Measurements from ENCODE around the gene SOBP.
"Not testable (repeated sequence)": the region's sequence is repeated elsewhere in the genome, so short reads cannot be mapped to it uniquely, and the experiment has no call there.

SOBP gene

GRCh38 chr6:107489636-107490565, at the start of gene SOBP:
SOBP (plus strand) TSS chr6:107490117; CDS start chr6:107490617, 500 bp downstream.
- DNase-seq (ENCODE audit: low spot score): peak; percentile 32

GRCh38 chr6:107440936-107441335, 49.0 kb upstream of the SOBP start:
- DNase-seq (ENCODE audit: low spot score): no peak

- DNase-seq (ENCODE audit: low spot score): no peak
Observed at GRCh38 chr6:107441682-107442081, 48.2 kb upstream of the SOBP start.

- no peak for DNase-seq (ENCODE audit: low spot score)
Observed at GRCh38 chr6:107442938-107443607, 46.8 kb upstream of the SOBP start.

- DNase-seq (ENCODE audit: low spot score): no peak
Observed at GRCh38 chr6:107443608-107444267, 46.2 kb upstream of the SOBP start.

GRCh38 chr6:107444277-107444676, 45.6 kb upstream of the SOBP start:
- DNase-seq (ENCODE audit: low spot score): no peak

- no peak for DNase-seq (ENCODE audit: low spot score)
Observed at GRCh38 chr6:107447663-107448216, 42.2 kb upstream of the SOBP start.

- DNase-seq (ENCODE audit: low spot score): no peak
Observed at GRCh38 chr6:107448776-107449175, 41.1 kb upstream of the SOBP start.

- peak; percentile 4 for DNase-seq (ENCODE audit: low spot score)
Observed at GRCh38 chr6:107458672-107459282, 31.1 kb upstream of the SOBP start.

GRCh38 chr6:107459283-107460082, 30.4 kb upstream of the SOBP start, which contains the start of gene PDSS2:
PDSS2 (minus strand) TSS chr6:107459564; CDS start chr6:107459285, 279 bp downstream.
- peak; percentile 97 for DNase-seq (ENCODE audit: low spot score)

- no peak for DNase-seq (ENCODE audit: low spot score)
Observed at GRCh38 chr6:107460083-107460631, 29.8 kb upstream of the SOBP start.

GRCh38 chr6:107466062-107466461, 23.9 kb upstream of the SOBP start:
- no peak for DNase-seq (ENCODE audit: low spot score)

- no peak for DNase-seq (ENCODE audit: low spot score)
Observed at GRCh38 chr6:107470364-107470763, 19.6 kb upstream of the SOBP start.

- no peak for DNase-seq (ENCODE audit: low spot score)
Observed at GRCh38 chr6:107473660-107474059, 16.3 kb upstream of the SOBP start.

- DNase-seq (ENCODE audit: low spot score): not testable (repeated sequence)
Observed at GRCh38 chr6:107475360-107475759, 14.6 kb upstream of the SOBP start.

GRCh38 chr6:107475826-107476225, 14.1 kb upstream of the SOBP start:
- not testable (repeated sequence) for DNase-seq (ENCODE audit: low spot score)

GRCh38 chr6:107479089-107479690, 10.7 kb upstream of the SOBP start:
- no peak for DNase-seq (ENCODE audit: low spot score)

GRCh38 chr6:107485157-107485556, 4.8 kb upstream of the SOBP start:
- DNase-seq (ENCODE audit: low spot score): no peak

- peak; percentile 9 for DNase-seq (ENCODE audit: low spot score)
Observed at GRCh38 chr6:107488174-107488874, 1.6 kb upstream of the SOBP start.
